ENCODE measurements around the gene RASSF1. TPM values are rescaled to one million over a fixed set of nuclear protein-coding genes. Genes with fewer than 3 reads are reported as not detected.

RASSF1 gene
- total RNA-seq, 2 experiments from 2014 or later, result 75.8 to 76.5 TPM

DNA sequence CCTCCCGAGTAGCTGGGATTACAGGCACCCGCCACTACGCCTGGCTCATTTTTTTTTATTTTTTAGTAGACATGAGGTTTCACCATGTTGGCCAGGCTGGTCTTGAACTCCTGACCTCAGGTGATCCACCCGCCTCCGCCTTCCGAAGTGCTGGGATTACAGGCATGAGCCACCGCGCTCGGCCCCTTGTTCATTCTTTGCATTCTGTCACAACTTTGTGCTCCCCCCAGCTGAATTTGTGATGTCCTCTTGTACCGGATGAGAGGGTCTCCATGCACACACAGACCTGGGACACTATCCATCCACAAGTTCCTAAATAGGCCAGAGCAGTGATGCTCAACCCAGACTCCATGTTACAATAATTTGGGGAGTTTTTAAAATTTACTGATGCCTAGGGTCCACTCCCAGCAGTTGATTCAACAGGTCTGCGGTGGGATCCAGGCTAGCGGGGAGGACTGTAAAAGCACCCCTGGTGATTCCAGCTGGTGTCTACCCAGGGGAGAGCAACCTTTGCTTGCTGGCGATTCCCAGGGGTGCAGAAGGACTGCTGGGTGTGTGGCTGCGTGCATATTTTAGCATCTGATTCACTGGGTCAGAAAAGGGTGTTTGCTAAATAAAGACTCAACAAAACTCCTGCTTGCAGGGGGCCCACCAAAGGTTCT, 1.0 kb downstream of the RASSF1 start:
- ChIA-PET CTCF (interaction anchor here (1.2 to 3.4 kb wide), 2 partner anchors 13 to 274 kb away, joined by 3 to 15 read pairs; partner anchors contain the start of genes CYB561D2 and NPRL2), POLR2A (interaction anchor here (1.3 to 12.3 kb wide), 8 partner anchors 8 to 271 kb away, joined by 3 to 137 read pairs (median 36); partner anchors contain the start of genes C3orf18, CISH, CYB561D2 and HEMK1)
- TF ChIP-seq, protein P1, sequence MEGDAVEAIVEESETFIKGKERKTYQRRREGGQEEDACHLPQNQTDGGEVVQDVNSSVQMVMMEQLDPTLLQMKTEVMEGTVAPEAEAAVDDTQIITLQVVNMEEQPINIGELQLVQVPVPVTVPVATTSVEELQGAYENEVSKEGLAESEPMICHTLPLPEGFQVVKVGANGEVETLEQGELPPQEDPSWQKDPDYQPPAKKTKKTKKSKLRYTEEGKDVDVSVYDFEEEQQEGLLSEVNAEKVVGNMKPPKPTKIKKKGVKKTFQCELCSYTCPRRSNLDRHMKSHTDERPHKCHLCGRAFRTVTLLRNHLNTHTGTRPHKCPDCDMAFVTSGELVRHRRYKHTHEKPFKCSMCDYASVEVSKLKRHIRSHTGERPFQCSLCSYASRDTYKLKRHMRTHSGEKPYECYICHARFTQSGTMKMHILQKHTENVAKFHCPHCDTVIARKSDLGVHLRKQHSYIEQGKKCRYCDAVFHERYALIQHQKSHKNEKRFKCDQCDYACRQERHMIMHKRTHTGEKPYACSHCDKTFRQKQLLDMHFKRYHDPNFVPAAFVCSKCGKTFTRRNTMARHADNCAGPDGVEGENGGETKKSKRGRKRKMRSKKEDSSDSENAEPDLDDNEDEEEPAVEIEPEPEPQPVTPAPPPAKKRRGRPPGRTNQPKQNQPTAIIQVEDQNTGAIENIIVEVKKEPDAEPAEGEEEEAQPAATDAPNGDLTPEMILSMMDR (IDR thresholded peaks at IDR 0.05), result no peak
- no peak for ATAC-seq
- Mint-ChIP-seq H3K4me1 (ENCODE audit: low read depth) (peaks cover 31% of the 10 kb centered on the region), H3K9me3 (no peaks in the 10 kb centered on the region), H3K27me3 (no peaks in the 10 kb centered on the region), H3K27ac (peak overlapping the region; percentile 91), H3K4me3 (peak overlapping the region; percentile 88), H3K36me3 (ENCODE audit: low read depth) (peaks cover 45% of the 10 kb centered on the region)
- DNase-seq, result no peak
- intact Hi-C loops (cut with micrococcal nuclease), result no loop called here

DNA sequence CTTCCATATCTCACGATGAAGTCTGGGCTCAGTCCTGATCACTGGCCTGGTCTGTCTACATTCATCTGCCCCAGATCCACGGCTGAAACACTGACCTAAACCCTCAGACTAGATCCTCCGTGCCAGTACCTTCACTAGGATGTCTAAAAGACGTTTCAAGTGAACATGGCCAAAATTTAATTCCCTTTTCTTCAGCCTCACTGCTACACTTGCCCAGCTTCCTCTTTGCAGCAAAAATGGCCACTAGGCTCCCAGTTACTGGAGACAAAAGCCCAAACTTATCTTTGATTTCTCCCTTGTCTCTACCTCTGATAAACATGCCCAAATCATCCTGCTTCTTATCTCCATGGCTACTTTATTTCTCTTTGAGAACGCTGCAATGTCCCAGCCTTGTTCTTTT, 1.7 kb downstream of the RASSF1 start:
- Mint-ChIP-seq H3K27me3 (no peaks in the 10 kb centered on the region), H3K4me3 (peak overlapping the region; percentile 88), H3K9me3 (no peaks in the 10 kb centered on the region), H3K4me1 (ENCODE audit: low read depth) (peaks cover 37% of the 10 kb centered on the region), H3K27ac (peak overlapping the region; percentile 91), H3K36me3 (ENCODE audit: low read depth) (peaks cover 52% of the 10 kb centered on the region)
- ATAC-seq, result no peak
- TF ChIP-seq, protein P1 (IDR thresholded peaks at IDR 0.05), result no peak
- CTCF ChIA-PET, result interaction anchor here (0.7 to 3.4 kb wide), 7 partner anchors 8 to 233 kb away, joined by 3 to 18 read pairs (median 6); partner anchors contain the start of genes CYB561D2, NPRL2, TMEM115 and ZMYND10
- no peak for DNase-seq
- POLR2A ChIA-PET, result interaction anchor here (1.0 to 12.3 kb wide), 12 partner anchors 8 to 271 kb away, joined by 3 to 137 read pairs (median 16); partner anchors contain the start of genes C3orf18, CISH, CYB561D2 and HEMK1
- intact Hi-C loops (cut with micrococcal nuclease), result no loop called here

DNA sequence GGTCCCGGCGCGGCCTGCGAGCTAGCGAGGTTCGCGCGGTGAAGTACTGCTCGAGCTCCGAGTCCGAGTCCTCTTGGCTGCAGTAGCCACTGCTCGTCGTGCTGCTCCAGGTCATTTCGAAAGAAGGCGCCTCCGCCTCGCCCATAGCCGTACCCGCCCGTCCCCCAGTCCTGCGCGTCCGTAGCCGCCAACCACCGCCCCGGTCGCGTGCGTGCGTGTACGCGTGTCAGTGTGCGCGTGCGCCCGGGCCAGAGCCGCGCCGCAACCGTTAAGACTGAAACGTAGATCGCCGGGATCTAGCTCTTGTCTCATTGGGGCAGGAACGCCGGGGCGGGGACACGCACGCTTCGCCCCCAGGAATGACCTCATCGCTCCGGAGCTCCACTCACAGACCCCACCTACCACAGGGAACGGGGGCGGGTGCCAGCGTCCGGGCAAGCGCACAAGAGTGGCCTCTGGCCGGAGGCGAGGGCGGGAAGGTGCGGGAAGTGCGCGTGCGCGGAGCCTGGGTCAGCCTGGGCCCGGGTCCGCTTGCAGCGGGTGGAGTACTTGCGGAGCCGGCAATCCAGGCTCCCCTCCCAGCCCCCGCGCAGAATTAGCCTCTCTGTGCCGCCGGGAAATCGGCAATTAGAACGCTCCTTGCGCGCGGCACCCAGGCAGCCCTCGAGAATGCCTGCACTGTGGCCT, 3.3 kb downstream of the RASSF1 start:
- DNase-seq, result peak; percentile 100
- TF ChIP-seq, protein P1 (IDR thresholded peaks at IDR 0.05), result no peak
- H3K27me3 Mint-ChIP-seq, result no peaks in the 10 kb centered on the region
- H3K9me3 Mint-ChIP-seq, result no peaks in the 10 kb centered on the region
- CTCF ChIA-PET, result interaction anchor here (0.6 to 6.1 kb wide), 15 partner anchors 9 to 274 kb away, joined by 3 to 40 read pairs (median 6); partner anchors contain the start of genes CISH, CYB561D2, HYAL2 and HYAL3
- H3K4me3 Mint-ChIP-seq, result peak overlapping the region; percentile 88
- intact Hi-C loops (cut with micrococcal nuclease), result no loop called here
- H3K27ac Mint-ChIP-seq, result peak overlapping the region; percentile 91
- POLR2A ChIA-PET, result interaction anchor here (0.6 to 12.3 kb wide), 23 partner anchors 8 to 1054 kb away, joined by 3 to 137 read pairs (median 5); partner anchors contain the start of genes C3orf18, CISH, CYB561D2 and HEMK1
- H3K36me3 Mint-ChIP-seq (ENCODE audit: low read depth), result peaks cover 65% of the 10 kb centered on the region
- peak; percentile 79 for ATAC-seq
- H3K4me1 Mint-ChIP-seq (ENCODE audit: low read depth), result peaks cover 44% of the 10 kb centered on the region

DNA sequence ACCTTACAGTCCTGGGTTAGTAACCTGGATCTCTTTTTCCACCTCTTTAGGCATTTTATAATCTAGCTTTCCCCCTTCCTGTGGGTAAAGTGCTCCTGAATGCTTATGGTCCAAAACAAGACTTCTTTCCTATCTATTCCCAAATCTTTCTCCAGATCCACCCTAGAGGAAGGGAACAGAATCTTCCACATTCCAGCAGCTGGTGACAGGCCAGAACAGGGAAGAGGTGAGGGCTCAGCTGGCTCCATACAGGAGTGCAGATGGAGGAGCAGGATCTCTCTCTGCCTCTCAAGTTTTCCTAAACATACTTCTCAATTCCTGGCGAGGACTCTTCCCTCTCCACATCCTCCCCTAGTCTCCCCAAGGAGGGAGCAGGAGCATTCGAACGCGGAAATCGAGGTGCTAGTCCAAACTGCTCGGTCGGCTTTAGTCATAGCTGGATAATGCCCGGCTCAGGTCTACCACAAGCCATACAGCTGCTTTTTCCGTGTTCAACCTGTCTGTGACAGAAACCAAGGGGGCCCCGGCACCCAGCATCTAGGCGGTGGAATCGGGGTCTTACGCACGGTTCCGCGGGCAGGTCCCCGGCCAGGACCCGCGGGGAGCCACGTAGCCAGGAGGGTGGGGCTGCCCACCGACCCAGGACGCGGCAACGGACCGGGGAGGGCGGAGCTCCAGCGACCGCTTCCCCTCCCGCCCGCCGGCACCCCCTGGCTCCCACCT, 4.0 kb downstream of the RASSF1 start:
- Mint-ChIP-seq H3K9me3 (no peaks in the 10 kb centered on the region), H3K4me1 (ENCODE audit: low read depth) (peaks cover 44% of the 10 kb centered on the region), H3K27ac (peak overlapping the region; percentile 91), H3K27me3 (no peaks in the 10 kb centered on the region), H3K36me3 (ENCODE audit: low read depth) (peaks cover 72% of the 10 kb centered on the region), H3K4me3 (peak overlapping the region; percentile 88)
- POLR2A ChIA-PET, result interaction anchor here (0.6 to 12.3 kb wide), 22 partner anchors 8 to 1055 kb away, joined by 3 to 137 read pairs (median 6); partner anchors contain the start of genes C3orf18, CISH, CYB561D2 and GNAI2
- TF ChIP-seq, protein P1 (IDR thresholded peaks at IDR 0.05), result no peak
- intact Hi-C loops (cut with micrococcal nuclease), result no loop called here
- DNase-seq (peak; percentile 78), ATAC-seq (peak; percentile 21)
- CTCF ChIA-PET, result interaction anchor here (0.9 to 6.1 kb wide), 15 partner anchors 9 to 275 kb away, joined by 3 to 40 read pairs (median 4); partner anchors contain the start of genes CISH, CYB561D2, HYAL2 and HYAL3

All from activated CD8-positive, alpha-beta T cell treated with anti-CD3 and anti-CD28 coated beads for 36 hours (primary cell).